Left hindlimb (tissue), 1 donor: ENCODE measurements around the gene CTSH.

Source experiments
- DNase-seq: peaks from one replicate; pipeline ENCODE4 v3.0.0-alpha.2; 2018

Gene CTSH

DNA sequence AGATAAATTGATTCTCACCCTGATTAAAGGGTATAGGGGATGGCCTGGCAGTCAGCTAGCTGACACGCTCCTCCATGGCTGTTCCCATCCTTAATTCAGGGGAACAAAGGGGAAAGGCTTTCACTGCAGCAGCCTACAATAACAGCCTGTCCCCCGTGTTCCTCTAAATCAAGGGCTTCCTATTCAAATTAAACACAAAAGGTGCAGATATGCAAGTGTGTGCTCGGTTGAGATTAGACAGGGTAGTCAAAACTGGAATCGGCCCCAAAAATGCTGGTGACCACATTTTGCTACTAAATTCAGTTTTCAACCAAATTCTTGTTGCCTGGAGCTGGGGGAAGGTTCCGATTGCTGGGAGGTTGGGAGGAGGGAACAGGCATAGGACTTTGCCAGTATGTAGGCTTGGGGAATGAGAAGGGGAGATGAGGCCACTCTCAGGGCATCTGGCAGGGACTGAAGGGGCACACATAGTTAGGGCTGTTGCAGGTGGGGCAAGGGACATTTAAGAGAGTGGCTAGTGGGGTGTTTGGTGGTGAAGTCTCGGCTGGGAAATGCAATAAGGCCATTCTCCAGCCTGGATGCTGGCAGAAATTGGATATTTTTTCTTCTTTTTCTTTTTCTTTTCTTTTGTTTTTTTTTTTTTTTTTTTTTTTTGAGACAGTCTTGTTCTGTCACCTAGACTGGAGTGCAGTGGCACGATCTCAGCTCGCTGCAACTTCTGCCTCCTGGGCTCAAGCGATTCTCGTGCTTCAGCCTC, 32.9 kb upstream of the CTSH start:
- DNase-seq, result no peak

DNA sequence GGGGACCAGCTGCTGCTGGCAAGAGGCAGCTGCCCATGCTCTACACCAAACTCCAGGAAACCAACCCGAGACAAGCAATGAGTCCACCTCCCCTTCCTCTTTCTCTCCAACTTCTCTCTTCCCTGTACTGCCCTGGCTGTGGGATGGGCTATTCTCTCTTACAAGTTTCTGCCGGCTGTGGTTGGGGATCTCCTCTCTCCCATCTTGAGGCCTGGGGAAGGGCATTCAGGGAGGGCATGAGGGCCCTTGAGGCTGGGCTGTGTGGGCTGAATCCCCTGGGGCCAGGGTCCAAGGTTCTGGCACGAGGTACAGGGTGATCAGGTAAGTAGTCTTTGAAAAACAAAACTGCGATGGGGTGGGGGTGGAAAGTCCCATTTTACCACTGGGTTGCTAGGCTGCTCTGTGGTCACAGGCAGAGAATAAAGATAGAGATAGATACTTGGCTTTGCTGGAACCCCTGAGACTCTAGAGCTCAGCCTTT, 32.3 kb upstream of the CTSH start:
- no peak for DNase-seq

DNA sequence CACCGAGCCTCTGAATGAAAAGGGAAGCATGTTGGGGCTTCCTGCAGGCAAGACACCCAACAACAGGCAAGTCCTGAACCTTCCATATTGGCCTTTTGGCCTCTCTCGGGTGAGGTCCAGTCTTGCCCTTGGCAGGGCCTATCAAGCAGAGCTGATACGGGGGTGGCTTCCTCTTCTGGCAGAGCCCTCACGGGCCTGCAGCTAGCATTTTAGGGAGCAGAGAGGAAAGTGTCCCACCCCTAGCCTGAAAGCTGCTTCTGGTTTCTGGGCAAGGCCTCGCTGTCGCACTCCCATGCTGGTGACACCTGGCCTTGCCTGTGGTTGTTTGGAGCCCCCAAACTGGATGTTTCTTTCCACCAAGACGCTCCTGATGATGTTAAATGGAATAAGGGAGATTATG, 31.8 kb upstream of the CTSH start:
- no peak for DNase-seq

DNA sequence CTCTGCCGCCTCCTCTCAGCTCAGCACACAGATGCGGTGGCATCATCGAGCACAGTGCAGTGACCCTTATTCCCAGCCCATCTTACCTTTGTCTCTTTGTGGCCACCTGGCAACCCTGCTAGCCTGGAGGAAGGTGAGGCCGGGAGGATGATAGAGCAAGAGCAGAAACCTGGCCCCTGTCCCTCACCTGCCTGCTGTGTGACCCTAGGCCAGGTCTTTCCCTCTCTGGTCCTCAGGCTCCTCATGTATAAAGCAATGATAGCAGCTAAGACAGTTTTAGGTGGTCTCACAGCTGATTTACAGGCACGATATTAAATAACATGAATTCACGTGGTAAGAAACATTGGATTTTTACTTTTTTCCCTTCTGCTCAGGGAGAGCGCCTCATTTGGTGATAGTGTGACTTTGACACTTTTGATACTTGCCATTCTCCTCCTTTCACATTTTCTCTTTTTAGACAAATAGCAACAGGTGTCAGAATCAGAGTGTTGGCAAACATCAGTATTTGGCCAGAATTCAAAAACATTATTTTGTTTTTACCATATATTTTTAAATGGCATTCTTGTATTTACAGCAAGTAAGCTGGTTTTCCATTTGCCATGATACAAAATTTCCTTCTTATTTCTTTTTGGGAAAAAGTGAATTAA, 29.5 kb upstream of the CTSH start:
- DNase-seq, result no peak

DNA sequence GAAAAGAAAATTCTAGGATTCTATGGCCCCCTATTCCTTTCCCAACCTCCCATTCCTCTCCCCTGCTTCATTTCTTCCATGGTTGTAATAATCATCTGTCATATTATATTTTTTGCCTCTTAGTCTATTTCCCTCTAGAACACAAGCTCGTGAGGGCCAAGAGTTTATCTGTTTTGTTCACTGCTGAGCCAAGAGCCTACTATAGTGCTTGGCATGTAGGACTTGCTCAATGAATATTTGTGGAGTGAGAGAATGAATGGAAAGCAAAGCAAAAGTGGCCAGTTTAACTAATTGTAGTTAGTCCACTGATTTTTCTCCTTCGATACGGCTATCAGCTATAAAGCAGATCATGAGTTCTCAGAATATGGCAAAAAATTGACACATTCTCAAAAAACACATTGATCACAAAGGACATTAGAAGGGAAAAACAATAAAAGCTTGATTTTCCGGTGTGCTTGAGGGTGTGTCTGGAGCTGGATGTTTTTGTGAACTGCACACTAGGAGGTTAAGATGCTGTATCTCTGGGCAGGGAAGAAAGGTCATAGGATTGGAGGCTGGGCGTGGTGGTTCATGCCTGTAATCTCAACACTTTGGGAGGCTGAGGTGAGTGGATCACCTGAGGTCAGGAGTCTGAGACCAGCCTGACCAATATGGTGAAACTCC, 25.0 kb upstream of the CTSH start:
- DNase-seq, result no peak

DNA sequence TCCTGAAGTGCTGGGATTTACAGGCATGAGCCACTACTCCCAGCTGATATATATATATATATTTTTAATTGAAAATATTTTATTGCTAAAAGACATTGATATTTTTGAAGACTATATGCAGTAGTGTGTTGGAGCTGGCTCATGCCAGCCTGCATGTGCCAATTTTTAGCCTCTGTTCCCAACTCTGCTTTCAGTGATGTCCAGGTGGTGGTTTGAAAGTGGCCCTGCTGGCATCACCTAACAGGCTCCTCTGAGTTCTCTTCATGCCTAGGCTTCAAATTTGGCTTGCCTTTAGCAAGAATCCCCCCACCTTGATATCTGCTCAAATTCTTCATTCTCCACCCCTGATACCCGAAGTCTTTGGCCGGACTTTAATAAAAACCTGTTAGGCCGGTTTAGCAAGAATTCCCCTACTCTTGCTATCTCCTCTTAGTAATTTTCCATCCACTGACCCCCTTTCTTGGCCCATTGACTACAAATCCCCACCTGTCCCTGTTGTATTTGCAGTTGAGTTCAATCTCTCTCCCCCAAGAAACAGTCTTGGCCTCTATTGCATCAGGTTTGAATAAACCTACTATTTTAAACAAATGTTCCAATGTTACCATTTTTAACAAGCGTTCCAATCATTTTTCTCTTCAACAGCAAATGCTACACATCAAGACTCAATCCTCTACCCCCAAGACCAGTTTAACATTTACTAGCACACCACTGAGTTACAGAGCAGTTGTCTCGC, 23.9 kb upstream of the CTSH start:
- no peak for DNase-seq

DNA sequence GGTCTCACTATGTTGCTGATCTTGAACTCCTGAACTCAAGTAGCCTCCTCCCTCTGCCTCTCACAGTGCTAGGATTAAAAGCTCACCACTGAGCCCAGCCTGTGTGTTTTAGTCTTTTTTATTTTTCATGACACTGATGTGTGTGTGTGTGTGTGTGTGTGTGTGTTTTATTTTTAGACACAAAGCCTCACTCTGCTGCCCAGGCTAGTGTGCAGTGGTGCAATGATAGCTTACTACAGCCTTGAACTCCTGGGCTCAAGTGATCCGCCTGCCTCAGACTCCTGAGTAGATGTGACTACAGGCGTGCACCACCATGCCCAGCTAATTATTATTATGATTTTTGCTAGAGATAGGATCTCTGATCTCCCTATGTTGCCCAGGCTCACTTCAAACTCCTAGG, 23.3 kb upstream of the CTSH start:
- no peak for DNase-seq

DNA sequence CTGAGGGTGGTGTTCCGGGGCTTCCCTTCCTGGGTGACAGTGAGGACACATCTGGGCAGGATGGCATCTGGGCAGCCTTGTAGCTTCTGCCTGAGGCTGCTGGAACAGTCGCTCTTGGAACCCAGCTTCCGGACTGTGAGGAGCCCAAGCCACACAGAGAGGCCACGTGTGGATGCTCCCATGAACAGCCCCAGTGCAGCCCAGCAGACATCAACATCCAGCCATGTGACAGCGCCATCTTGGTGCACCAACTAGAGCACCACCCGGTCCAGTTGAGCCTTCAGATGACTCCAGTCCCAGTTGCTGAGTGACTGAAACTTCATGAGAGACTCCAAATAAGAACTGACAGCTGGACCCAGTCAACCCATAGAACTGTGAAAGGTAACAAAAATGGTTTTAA, 15.5 kb upstream of the CTSH start:
- DNase-seq, result no peak

DNA sequence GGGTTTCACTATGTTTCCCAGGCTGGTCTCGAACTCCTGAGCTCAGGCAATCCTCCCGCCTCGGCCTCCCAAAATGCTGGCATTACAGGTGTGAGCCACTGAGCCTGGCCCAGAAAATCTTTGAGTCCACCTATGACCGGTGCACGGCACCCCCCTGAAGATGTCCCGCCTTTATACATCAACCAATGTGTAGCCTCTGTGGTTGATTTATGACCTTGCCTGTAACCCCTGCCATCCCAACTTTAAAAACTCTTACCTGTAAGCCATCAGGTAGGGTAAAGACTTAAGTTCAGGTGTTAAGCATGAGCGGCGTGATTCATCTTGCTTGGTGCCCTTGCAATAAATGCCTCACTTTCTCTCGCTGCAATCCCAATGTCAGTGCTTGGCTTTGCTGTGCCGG, 14.5 kb upstream of the CTSH start:
- no peak for DNase-seq

DNA sequence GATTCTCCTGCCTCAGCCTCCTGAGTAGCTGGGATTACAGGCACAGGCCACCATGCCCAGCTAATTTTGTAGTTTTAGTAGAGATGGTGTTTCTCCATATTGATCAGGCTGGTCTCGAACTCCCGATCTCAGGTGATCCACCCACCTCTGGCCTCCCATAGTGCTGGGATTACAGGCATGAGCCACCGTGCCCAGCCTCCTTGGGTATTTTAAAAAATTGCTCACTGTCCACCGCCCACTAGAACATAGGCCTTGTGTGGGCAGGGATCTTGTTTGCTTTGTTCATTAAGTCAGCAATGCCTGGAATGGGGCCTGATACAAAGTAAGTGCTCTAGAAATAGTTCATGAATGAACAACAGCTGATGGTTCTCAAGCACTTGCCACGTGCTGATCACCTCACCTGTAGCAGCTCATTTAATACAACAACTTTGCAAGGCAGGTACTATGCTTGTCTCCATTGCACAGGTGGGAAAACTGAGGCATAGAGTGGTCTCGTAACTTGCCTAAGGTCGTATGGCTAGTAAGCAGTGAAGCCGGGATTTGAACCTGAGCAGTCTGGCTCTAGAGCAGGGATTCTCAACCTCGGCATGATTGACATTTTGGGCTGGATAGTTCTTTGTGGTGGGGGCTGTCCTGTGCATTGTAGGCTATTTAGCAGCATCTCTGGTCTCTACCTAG, 12.7 kb upstream of the CTSH start:
- no peak for DNase-seq

DNA sequence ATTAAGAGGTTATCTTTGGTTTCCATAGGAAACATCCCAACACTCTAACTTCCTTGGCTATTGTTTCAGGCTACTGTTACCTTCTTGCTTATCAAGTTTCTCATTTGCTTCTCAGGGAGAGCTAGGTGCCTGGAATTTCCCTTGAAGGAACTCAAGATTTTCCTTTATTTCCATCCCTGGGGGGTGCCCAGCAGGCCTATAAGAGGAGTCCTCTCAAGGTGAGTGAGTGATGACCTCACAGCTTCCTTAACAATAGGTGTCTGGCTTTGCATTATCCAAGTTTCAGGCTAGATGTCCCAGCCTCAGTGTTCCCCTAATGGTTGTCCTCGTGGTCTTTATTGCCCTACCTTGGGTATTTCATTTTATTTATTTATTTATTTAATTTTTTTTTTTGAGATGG, 12.1 kb upstream of the CTSH start:
- no peak for DNase-seq

DNA sequence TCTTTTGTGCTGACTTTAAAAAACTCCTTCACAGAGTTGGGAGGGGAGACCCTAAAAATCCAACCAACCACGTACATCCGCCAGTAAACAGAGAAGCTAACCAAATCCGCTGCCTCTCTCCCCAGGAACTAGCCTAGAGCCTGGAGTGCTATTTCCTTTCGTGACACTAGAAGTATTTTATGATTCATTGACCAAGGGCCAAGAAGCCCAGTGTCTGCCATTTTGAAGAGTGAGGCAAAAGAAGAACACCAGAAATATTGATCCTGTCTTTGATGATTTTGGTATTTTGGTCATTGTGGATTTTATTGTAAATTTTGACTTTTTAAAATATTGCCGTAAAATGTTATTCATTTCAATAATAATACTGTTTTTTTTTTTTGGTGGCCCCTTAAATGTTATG, 10.5 kb upstream of the CTSH start:
- DNase-seq, result no peak

DNA sequence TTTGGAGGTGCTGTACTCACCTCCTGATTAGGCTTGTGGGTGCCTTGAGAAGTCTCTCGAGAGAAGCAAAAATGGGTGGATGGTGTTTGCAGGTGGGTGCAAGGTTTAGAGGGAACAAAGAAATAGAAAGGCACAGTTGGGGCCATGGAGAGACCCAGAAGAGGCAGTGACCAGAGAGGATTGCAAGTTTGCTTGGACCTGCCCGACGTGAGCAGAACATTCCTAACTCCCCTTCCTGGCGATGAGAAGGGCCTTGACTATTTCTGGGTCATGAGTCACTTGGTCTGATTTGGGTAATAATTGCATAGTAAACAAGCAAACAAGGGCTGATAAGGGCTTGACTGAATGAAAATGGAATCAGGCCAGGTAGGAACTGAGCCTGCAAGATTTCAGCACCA, 7.0 kb upstream of the CTSH start:
- no peak for DNase-seq

DNA sequence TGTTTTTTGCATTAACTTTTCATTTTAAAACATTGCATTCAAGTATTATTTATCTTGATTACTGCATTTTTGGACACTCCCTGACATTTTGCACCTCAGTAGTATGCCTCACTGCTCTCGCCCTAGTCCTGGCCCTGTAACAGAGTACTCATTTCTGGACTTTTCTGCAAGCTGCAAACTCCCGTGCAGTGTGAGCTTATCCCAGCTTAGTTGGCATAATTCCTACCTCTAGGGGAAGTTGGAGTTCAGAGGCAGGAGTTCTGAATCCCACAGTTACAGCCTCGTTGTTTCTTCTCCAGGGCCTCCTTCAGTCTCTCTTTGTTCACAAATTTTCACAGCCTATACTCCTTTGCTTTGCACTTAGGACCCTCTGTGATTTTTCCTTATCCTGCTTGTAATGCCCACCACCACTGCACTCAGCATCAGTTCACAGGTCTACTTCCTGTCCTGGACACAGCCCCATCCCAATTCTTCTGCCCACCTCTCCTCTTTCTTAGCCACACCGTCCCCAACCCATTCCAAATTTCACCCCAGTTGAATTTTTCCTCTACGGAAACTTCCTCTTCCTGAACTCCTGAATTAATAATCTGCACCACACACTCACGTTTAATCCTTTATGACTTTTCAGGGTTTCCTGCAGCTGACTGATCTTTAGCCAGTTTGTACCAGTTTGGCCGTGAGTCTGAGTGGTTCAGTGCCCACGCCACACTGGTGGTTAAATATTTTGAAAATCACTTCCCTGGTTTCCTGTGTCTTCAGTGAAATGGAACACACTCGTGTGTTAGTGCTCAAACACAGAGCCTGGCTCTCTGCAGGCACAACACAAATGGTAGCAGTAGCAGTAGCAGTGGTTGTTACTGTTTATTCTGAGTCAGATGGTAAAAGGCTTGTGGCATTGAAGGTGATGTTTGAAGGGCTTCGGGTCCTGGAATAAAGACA, 6.3 kb upstream of the CTSH start:
- no peak for DNase-seq

DNA sequence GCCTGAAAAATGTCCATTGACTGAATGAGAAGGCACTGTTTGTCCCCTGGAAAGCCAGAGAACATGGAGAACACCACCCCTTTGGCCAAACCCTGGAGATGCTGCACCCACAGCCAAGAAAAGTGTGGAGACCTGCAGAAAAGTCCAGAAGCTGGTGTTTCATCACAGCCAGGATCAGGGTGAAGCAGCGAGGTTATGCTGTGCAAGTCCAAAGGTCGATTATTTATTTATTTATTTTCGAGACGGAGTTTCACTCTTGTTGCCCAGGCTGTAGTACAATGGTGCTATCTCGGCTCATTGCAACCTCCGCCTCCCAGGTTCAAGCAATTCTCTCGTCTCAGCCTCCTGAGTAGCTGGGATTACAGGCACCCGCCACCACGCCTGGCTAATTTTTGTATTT, 5.5 kb upstream of the CTSH start:
- no peak for DNase-seq

DNA sequence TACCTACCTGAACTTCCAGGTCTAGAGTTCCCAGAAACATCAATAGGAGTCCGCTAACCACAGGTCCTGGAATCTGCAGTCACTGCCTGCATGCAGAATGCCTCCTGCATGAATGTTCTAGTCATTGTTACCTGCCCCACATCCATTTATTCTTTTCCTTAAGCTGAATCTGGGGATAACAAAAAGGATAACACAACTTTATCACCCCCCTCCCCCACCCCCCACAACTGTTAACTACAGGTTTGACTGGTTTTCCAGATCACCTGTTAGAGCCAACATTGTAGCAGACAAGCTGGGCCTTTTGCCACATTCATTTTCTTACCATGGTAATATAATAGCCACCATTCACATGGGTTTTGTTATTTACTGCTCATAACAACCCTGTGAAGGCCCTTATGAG, 4.6 kb upstream of the CTSH start:
- no peak for DNase-seq

DNA sequence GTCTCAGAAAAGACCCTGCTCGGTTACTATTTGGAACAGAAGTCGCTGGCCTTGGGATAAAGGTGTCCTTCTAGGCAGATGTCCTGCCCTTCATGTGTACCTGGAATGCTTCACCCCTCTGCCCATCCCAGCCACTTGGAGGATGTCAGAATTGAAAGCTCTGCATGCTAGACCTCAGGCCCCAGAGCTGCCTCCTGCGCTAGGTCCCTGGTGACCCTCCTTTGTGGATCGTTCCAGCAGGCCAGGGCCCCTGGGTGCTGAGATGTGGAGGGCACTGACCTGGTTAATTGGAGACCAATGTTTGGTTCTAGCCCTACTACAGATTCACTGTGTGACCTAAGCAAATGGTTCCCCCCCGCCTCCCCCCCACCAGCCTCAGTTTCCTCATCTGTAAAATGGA, 2.7 kb upstream of the CTSH start:
- no peak for DNase-seq

DNA sequence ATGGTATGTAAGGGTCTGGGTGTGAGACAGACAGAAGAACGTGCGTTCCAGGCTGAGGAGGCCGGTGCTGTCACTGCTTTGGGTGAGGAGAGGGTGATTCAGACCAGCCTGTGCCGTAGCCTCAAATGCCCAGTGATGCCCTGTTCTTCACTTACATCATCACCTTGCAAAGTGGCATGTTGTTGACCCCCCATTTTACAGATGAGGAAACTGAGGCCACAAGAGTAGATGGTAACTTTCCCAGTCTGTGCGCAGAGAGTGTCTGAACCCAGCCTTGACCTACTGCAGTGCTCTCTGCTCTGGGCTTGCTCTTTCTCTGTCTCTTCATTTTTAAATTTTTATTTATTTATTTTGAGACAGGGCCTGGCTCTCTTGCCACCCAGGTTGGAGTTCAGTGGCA, 1.6 kb upstream of the CTSH start:
- DNase-seq, result no peak

DNA sequence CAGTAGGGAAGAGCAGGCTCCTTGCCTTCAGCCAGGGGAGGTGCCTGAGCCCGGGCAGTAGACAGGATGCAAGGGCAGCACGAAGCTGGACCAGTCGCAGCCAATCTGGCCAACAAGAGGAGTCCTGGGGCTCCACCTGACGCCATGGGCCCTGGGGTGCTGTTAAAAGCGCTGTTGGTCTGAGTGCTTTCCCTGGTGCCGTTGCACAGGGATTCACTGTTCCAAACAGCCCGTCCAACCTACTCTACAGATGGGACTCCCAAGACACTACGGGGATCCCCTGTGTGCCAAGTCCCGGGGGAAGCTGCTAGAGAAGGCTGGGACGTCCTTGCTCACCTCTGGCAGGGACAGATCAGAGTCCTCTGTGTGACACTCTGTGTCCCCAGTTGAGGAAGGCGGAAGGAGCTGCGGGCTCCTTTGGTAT, 632 bp downstream of the CTSH start:
- no peak for DNase-seq

DNA sequence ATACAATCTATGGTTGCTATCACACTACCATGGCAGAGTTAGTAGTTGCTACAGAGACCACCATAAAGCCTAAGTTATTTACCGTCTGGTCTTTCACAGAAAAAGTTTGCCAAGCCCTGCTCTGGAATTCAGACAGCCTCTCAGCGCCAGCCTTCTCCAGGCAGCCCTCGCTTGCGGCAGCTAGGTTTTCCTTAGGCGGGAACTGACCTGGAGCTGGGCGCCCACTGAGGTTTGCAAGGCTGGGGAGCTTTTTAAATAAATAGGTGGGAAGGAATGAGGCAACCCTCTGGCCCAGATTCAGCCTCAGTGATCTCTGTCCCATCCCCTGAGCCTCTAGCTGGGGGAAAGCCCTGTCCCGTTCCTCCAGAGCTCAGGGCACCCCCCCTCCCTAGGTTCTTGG, 1.2 kb downstream of the CTSH start:
- DNase-seq, result peak; percentile 70

DNA sequence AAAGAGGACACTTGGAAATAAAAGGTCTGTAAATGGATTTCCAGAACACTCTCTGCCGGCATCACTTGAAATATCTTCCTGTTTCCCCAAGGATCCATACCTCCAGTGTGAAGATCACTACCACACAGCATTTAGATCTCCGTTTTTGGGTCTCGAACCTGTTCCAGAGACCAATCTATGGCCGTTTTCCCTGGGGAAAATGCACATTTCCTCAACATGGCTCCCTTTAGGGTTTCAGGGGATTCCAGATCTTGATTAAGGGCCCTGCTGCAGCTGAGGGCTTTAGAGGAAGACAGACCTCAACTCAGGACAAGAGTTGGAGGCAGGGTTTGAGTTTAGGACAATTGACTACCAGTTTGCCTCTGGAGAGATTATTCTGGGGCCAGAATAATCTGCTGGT, 2.1 kb downstream of the CTSH start:
- no peak for DNase-seq
